OCI-M2 (cell line): ENCODE data around the gene ZMIZ1.

Experiments used
- DNase-seq: peaks from one replicate; lab custom pipeline; 2025; ENCODE audit not compliant: unreplicated experiment; lab: John Stamatoyannopoulos, UW

Gene ZMIZ1

DNA sequence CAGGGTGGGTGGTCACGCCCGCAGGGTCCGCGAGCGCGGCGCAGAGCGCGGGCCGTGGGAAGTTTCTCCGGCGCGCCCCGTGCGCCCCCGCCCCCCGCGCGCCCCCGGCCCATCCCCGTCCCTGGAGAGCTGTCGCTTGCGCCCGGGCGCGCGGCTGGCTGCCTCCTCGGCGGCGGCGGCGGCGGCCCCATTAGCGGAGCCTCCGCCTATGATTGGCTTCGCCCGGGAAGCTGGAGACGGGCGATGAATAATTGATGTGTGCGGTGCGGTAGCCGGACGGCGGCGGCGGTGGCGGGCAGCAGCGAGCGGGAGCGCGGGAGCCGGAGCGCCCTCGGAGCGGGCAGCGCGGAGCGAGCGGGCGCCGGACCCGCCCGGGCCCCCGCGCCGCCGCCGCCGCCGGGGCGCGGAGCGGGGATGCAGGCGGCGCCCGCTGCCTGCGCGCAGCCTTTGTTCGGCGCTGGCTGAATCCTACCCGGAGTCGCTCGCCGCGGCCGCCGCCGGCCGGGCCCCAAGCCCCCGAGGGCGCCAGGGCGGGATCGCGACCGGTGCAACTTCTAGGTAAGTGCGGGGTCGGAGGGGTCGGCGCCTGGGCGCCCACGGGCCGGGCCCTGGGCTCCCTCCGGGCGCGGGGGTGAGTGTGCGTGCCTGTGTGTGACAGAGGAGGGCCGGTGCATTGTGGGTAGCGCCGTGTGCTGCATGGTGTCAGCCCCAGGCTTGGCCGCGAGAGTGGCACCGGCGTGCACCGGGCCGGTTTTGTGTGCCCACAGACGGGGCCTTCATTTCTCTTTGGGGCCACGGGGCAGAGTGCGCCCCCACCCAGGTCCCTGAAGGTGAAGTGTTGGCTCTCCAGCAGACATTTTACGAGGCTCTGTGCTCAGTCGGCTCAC is 174.7 kb downstream of the ZMIZ1 start:
- DNase-seq, result no peak

DNA sequence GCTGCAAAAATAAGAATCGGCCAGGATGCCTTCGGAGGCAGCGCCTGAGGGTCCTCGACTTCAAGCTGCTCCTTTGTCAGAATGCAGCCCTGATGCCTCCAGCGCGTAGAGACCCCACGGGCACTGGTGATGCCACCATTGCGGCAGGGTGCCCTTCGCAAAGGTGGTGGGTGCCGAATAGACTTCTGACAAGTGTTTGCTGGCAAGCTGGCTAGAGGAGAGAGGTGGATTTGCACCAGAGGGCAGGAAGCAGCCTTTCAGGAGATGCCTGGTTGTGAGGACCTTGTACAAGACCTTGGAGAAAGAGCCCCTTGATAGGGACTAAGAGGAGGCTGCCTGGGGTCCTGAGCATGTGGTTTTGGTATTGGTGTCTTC is 175.3 kb downstream of the ZMIZ1 start:
- DNase-seq, result no peak

DNA sequence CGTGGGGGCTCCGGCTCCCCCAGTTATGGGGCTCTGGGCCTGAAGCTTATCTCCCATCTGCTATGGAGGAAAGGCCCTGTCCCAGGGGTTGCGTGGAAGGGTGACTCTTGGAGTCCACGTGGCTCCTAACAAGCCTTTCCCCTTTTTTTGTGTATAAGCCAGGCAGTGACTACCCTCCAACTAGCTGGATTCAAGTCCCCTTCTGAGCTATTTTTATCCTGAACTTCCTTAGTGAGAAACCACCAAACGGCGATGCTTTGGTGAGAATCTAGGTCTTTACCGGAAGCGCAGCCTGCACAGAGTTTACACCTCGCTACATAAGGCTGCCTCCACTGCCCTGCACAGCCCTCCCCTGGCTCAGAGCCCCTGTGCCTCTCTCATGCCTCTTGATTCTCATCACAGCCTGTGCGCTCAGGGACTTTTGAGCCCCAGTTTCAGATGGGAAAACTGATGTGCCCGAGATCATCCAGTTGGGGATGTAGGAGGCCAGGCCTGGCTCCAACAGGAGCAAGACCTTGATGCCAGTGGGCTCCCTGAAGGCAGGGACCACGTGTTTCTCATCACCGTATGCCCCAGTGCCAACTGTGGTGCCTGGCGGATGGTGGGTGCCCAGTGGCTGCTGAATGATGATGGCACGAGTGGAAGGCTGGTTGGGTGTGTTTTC is 176.2 kb downstream of the ZMIZ1 start:
- no peak for DNase-seq

DNA sequence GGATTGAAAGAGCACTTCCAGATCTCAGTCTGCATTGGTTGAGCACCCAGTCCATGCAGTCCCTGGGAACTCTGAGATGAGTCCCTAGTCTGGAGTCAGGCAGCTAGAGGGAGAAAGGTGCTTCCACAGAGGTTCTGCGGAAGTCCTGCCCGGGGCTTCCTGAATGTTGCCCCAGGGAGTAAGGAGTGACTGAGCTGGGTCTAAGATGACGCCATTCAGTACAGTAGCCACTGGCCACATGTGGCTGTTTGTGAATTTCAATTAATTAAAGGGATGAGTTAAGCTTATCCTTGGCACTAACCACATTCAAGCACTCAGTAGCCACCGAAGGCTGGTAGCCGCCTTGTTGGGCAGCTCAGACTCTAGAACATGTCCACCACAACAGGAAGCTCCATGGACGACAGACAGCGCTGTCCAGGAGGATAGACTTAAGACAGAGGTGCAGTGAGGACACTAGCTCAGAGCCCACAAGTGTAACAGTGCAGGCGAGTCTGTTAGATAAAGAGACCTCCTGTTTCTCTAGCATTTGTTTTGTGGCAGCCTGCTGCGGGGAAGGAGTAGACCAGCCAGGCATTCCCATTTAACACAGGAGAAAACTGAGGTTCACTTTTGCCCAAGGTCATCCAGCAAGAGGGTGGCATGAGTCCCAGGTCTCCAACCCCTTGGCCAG is 176.9 kb downstream of the ZMIZ1 start:
- DNase-seq, result no peak

DNA sequence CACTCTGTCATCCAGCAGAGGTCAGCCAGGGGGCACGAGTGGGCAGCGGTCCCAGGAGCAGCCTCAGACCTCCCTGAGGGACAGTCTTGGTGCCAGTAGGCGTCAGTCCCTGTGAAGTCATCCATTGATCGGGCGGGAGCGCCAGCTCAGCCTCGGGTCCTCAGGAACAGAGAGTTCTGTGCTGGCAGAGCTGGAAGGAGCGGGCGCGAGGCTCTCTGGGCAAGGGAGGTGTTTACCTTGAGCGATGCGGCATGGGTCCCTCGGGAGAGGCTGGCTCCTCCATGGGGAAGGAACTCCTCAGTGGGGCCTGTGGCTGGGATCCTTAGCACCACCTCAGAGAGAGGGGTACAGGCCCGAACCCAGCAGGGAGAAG is 177.4 kb downstream of the ZMIZ1 start:
- DNase-seq, result no peak

DNA sequence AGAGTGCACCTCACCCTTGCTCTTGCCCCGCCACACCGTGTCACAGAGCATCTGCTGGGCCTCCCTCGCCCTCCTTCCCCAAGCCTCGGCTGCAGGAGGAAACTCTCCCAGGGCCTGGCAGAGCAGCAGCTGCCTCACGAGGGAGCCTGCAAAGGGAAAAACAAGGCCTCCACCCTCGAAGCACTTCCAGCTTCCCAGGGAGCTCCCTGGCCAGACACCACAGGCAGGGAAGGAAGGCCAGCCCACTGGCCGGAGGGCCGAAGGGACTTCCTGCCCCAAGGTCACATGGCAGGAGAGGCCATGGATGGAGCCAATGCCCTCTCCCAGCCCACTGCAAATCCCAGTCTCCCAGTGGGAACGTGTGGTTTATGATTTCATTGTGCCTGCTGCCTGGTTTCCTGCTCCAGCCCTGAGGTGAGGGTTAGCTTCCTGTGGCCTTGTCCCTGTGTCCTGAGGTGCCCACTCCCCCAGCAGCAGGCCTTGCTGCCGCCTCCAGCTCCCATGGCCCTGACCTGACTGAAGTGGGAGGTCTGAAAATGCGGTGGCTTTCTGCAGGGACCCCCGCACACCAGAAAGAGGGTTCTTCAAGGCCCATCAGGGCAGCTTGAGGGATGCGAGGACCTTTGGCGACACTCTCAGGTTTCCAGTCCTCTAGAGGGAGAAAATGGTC is 178.0 kb downstream of the ZMIZ1 start:
- no peak for DNase-seq

DNA sequence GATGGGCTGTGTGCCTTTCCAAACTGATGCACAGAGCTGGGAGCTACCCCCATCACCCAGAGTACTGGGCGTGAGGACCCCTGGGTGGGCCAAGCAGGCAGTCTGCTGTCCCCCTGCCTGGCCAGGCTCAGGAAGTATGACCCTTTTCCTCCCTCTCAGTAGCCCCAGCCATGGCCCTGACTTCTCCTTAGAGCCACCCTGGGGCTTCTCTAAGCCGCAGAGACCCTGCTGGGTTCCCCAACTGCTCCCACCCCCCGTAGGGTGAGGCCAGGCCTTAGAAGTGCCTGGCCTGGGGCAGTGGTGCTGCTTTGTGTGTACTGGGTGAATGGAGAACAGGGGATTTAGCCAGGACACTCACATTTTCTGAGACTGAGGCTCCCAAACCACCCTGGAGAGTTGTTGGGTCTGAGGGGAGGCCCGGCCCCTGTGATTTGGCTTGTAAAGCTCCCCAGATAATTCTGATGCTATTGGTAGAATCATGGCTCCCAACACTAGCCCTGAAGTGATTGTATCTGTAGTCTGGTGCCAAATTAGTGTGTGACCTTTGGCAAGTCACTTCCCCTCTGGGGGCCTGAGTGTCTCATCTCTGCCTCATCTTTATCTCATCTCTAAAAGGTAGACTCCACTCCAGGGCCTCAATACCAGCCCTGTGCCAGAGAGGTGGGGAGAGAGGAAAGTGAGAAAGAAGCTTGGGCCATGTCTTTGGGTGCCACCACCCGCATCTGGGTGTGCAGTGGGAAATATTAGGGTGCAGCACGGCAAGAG is 178.8 kb downstream of the ZMIZ1 start:
- DNase-seq, result no peak

DNA sequence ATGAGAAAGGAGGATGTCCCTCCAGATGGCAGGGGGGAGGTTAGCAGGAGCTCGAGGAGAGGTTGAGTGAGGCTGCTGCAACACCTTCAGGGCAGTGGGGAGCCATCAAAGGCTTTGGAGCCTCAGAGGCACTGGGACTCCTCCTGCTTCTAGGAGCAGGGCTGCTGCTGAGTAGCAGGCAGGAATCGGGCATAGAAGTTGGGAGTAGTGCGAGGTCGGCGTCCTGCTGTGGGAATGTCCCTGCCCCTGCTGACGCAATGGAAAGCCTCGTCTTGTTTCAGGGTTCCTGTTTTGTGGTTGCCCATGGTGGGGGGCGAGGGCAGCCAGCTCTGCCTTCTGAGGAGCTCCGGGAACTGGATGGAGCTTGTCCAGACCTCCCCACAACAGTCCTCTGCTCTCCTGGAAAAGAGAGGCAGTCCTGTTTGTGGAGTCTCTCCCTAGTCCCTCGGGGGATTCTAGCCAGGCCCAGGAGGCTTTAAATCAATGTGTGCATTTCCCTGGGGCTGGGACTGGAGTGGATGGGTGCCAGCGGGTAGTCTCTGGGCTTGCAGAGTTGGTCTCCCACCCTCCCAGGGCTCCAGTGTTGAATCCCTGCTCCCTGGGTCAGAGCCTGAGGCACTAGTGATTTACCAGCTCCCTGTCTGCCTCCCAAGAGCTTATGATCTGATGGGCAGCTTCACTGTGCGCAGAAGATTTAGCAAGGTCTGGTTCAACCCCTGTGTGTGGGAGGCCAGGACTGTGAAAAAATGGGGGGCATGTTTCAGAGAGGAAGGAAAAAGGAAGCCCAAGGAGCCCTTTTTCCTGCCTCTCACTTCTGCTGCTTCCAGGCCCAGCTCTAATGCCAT is 179.8 kb downstream of the ZMIZ1 start:
- DNase-seq, result no peak

DNA sequence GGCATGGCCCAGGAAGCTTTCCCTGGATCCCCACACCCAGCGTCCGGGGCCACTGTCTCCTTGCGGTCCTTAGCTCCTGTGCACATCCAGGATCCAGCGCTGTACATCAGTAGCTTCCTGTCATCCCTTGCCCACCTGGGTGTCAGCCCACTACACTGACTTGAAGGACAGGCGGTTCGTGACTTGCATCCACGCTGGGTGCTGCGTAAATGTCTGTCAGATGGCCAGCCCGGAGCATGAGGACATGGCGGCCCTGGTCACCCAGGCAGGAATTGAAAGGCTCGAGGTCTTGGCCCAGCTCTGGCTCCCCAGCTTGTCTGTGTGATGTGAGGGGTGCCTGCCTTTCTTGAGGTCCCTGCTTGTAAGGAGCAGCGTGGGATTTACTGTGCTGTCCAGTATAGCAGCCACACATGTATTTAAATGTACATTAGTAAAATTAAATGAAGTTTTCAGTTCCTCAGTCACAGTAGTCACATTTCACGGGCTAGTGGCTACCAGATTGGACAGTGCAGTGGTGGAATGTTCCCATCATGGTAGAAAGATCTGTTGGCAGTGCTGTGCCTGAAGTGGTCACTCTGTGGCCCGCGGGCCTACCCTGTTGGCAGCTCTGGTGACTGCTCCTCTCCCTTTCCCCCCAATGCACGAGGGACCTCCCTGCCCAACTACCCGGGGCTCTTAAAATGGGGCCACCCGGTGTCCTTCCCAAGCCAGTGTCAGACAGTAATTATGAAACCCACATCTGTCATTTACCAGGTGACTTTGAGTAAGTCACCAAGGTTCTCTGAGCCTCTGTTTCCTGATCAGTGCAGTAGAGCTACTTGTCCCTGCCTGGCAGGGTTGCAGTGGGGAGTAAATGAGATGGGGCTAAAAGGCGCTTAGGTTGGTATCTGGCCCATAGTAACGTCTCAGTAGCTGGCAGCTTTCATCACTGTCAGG is 180.7 kb downstream of the ZMIZ1 start:
- no peak for DNase-seq

DNA sequence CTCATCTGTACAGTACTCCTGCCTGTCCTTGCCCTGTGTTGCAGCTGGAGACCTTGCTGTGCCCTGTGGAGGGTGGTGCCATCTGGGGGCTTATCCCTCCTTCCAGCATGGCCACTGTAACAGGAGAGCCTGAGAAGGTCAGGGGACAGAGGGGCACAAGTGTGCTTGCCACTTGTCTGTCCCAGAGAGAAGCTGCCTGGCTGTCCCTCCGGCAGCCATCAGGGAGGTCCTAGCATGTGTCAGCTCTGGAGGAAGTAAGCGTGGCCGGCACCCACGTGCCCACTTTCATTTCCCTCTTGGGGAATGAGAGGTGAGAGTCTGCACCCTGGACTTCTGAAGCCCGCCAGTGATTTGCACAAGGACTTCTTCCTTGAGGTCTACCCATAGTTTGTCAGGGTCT is 181.5 kb downstream of the ZMIZ1 start:
- no peak for DNase-seq

DNA sequence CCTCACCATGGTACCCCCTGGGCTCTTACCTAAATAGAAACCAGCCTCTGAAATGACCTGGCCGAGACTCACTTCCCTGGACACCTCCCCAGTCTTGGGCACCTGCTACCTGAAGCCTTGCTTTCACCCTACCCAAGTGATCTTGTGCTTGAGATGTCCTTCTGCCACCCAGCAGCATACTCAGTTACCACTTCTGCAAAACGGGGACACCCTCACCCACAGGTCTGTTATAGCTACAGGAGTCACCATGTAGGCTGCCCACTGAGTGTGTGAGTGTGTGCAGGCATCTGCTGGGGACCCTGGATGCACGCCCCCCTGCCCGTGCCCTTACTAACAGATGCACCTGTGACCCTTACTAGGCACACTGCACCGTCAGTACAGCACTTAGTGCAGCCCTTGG is 183.7 kb downstream of the ZMIZ1 start:
- DNase-seq, result no peak

DNA sequence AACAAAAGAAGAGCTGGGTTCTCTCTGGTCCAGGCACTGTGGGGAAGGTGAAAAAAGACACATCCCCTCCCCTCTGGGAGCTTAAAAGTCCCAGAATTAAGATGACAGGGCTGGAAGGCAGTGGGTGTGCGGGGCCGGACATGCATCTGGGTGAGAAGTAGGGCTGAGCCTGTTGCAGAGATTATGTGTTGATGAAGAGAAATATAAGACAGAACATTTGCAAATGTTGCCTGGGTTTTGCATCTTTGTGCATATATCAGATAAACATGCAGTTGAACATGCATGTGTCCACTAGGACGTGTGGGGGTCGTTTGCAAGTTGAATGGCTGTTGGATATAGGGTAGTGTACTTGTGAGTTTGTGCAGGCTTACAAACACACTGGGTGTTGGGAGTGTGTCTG is 184.2 kb downstream of the ZMIZ1 start:
- DNase-seq, result no peak

DNA sequence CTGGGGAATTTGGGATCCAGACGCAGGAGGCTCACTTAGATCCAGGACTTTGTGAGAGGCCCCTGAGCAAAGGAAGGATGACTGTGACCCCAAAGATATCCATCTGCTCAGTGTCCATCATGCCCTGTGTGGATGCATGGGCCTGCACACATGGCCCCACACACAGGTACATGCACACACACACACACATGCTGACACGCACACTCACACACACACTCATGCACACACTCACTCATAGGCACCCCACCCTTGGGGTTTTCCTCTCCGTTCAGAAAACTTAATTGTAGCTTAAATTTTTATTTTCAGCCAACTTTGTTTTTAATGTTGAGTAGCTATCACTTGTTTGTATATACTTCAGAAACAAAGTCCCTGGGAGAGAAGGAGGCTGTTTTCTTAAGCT is 184.9 kb downstream of the ZMIZ1 start:
- no peak for DNase-seq

DNA sequence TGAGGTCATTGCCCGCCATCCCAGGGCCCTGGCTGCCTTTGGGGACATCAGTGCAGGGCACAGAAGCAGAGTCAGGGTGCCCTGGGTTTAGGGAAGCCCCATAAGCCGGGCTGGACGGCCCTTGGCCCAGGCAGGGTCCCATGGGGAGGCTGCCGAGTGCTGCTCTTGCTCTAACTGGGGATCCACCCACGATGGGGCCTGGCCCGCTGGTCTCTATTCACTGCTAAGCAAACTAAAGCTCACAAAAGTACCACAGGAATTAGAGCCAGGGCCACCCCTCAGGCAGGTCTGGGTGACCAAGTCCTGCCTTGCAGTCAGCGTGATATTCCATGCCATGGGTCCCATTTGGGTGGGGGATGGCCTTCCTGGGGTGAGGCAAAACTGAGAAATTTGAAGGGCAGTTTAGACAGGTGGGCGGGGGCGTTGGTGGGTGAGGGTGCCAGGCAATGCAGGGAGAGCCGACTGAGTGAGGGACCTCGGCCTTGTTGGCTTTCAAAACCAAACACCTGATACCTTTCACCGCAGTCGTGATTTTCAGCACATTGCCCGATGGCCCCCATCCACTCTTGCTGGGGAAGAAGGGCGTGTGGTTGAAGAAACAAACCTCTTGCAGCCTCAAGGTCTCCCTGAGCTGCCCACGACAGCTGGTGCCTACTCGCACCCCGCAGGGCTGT is 185.7 kb downstream of the ZMIZ1 start:
- DNase-seq, result no peak

DNA sequence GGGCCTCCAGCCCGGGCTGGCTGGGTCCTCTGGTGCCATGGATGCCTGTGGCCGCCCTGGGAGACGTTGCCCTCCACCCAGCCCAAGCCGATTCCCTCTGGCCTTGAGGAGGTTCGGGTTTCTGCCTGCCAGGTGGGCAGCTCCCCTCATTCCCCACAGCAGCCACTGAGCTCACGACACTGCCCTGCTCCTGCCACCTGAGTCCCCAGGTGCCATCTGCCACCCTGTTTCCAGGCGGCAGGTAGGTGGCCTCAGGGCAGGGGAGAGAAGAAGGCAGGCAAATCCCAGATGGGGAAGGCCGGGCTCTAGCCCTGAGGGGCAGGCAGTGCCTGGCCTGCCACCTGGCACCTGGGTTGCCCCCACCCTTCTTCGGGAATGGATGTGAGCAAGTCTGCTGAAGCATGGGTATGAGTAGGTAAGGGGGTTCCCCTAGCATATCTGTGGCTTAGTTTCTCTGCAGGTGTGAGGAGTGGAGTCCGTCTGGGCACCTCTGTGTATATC is 186.3 kb downstream of the ZMIZ1 start:
- no peak for DNase-seq

DNA sequence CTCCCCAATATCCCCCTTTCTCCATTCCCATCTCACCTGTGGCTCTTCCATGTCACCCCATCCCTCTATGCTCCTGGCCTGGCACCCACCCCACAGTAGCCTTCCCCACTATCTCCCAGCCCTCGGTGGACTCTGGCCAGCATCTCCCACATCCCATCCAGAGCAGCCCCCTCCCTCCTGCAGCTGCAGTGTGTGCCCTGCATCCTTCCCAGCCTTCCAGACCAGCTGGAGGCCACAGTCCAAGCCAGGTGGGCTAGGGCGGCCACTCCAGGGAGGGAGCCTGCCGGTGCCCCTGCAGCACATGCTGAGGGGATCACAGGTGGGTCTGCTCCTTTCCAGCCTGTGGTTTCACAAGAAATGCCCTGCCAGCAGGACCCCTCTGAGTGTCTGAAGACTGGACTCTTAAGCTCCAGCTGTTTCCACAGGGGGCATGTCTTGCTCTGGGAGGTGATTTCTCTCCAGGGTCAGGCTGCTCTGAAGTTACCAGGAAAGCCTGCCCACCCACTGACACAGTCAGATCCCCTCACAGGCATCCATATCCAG is 187.6 kb downstream of the ZMIZ1 start:
- DNase-seq, result no peak

DNA sequence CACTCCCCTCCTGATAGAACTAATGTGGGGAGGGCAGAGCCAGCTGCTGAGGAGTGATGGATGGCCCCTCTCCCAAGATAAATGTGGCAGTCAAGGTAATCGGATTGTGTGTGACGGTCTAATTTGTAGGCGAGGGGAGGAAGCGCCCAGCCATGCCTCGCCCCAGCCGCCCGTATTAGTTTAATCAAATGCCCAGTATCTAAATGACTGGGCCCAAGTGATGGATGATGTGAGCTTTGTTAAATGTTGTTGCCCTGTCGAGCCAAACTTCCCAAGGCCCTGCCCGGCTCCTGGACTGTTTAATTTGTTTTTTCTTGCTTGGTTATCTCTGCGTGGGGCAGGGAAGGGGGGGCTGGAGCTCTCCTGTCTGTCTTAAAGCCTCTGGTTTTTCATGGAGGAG is 190.1 kb downstream of the ZMIZ1 start:
- DNase-seq, result no peak

DNA sequence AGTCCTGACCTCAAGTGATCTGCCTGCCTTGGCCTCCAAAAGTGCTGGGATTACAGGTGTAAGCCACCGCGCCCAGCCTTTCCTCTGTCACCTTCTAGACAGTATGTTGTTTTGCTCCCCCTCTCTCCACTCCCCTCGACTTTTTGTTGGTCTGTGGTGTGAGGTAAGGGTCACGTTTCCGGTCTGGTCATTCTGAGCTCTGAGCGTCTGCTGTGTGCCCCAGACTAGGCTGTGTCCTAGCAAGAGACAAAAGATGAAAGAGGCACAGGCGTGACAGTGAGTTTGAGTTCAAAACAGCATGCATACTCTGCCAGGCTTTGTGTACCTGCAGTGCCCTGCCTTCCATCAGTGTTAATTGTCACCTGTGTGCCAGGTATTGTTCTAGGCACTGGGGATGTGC is 191.1 kb downstream of the ZMIZ1 start:
- DNase-seq, result no peak
